ENCODE results near the gene GCAT. TPM values are rescaled to one million over a fixed set of nuclear protein-coding genes. Genes with fewer than 3 reads are reported as not detected.

GCAT gene
- total and polyA plus RNA-seq, 2 of the 13 experiments (the other 11 are each of a cell fraction or from before 2014, with no cell fraction given): 28.0 to 50.3 TPM

GRCh38 chr22:37817705-37818408 is 10.1 kb downstream of the GCAT start (continued):
- TF ChIP-seq, protein P1, sequence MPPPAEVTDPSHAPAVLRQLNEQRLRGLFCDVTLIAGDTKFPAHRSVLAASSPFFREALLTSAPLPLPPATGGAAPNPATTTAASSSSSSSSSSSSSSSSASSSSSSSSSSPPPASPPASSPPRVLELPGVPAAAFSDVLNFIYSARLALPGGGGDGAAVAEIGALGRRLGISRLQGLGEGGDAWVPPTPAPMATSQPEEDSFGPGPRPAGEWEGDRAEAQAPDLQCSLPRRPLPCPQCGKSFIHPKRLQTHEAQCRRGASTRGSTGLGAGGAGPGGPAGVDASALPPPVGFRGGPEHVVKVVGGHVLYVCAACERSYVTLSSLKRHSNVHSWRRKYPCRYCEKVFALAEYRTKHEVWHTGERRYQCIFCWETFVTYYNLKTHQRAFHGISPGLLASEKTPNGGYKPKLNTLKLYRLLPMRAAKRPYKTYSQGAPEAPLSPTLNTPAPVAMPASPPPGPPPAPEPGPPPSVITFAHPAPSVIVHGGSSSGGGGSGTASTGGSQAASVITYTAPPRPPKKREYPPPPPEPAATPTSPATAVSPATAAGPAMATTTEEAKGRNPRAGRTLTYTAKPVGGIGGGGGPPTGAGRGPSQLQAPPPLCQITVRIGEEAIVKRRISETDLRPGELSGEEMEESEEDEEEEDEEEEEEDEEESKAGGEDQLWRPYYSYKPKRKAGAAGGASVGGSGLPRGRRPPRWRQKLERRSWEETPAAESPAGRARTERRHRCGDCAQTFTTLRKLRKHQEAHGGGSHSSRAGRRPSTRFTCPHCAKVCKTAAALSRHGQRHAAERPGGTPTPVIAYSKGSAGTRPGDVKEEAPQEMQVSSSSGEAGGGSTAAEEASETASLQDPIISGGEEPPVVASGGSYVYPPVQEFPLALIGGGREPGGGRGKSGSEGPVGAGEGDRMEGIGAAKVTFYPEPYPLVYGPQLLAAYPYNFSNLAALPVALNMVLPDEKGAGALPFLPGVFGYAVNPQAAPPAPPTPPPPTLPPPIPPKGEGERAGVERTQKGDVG (CRISPR knock-in tag; IDR thresholded peaks at IDR 0.05; ENCODE audit: borderline replicate concordance): peak; percentile 92
- TF ChIP-seq ZMYM3 (CRISPR knock-in tag; IDR thresholded peaks at IDR 0.05) (peak; percentile 78; the same call in 1 of the 2 replicates), IRF9 (CRISPR knock-in tag; IDR thresholded peaks at IDR 0.05; ENCODE audit: borderline replicate concordance) (peak; percentile 77; the same call in 1 of the 2 replicates), RCOR2 (CRISPR knock-in tag; IDR thresholded peaks at IDR 0.05) (peak; percentile 50; the same call in 1 of the 2 replicates), SAP130 (CRISPR knock-in tag; IDR thresholded peaks at IDR 0.05; ENCODE audit: low read depth) (peak; percentile 86), SOX13 (IDR thresholded peaks at IDR 0.05) (no peak), SOX13 (CRISPR knock-in tag; conservative IDR thresholded peaks at IDR 0.05 in 1 of 2, IDR thresholded peaks at IDR 0.05 in 1 of 2) (peak in 1 of 2 experiments; percentile 86; a peak in 2 of 4 replicates), ZNF792 (CRISPR knock-in tag; IDR thresholded peaks at IDR 0.05) (0 out of 2 replicates have a peak, but pooled peaks have one; percentile 22), SRSF4 (IDR thresholded peaks at IDR 0.05; ENCODE audit: low read depth, low read length, poor library complexity, severe bottlenecking) (no peak), KMT2B (CRISPR knock-in tag; IDR thresholded peaks at IDR 0.05) (peak; percentile 65; the same call in 1 of the 2 replicates), ZNF567 (CRISPR knock-in tag; IDR thresholded peaks at IDR 0.05; ENCODE audit: borderline replicate concordance) (peak; percentile 92; the same call in 1 of the 2 replicates), ZFP82 (CRISPR knock-in tag; IDR thresholded peaks at IDR 0.05; ENCODE audit: borderline replicate concordance) (peak; percentile 46; the same call in 1 of the 2 replicates), ERF (CRISPR knock-in tag; IDR thresholded peaks at IDR 0.05) (peak; percentile 91; the same call in 1 of the 2 replicates), ZBTB26 (CRISPR knock-in tag; IDR thresholded peaks at IDR 0.05; ENCODE audit: borderline replicate concordance) (peak; percentile 64; the same call in 1 of the 2 replicates), FOXO1 (CRISPR knock-in tag; IDR thresholded peaks at IDR 0.05) (peak; percentile 50; the same call in 1 of the 2 replicates), KAT8 (CRISPR knock-in tag; IDR thresholded peaks at IDR 0.05) (peak; percentile 81), EEA1 (CRISPR knock-in tag; IDR thresholded peaks at IDR 0.05; ENCODE audit: borderline replicate concordance) (0 out of 2 replicates have a peak, but pooled peaks have one; percentile 21), NCOA1 (CRISPR knock-in tag; IDR thresholded peaks at IDR 0.05) (no peak), CCDC6 (CRISPR knock-in tag; IDR thresholded peaks at IDR 0.05) (peak; percentile 78; the same call in 1 of the 2 replicates), ZSCAN9 (CRISPR knock-in tag; IDR thresholded peaks at IDR 0.05; ENCODE audit: borderline replicate concordance) (peak; percentile 66; the same call in 1 of the 2 replicates), XRCC5 (optimal IDR thresholded peaks at IDR 0.05; ENCODE audit: low read length) (peak; percentile 97), BRD4 (CRISPR knock-in tag; IDR thresholded peaks at IDR 0.05) (0 out of 2 replicates have a peak, but pooled peaks have one; percentile 31), MAFK (conservative IDR thresholded peaks at IDR 0.05 in 1 of 2, IDR thresholded peaks at IDR 0.05 in 1 of 2; ENCODE audit: low read length in 2 of 2) (no peak), POLR2AphosphoS2 (IDR thresholded peaks at IDR 0.05; ENCODE audit: low read depth, low read length) (no peak), ZNF788 (CRISPR knock-in tag; IDR thresholded peaks at IDR 0.05; ENCODE audit: borderline replicate concordance) (peak; percentile 78; the same call in 1 of the 2 replicates)
